ENCODE data around the gene SIX2.

- TF ChIP-seq CTCF (IDR thresholded peaks at IDR 0.05) (no peak), REST (IDR thresholded peaks at IDR 0.05; ENCODE audit: insufficient read depth in 1 of 2, low read depth in 2 of 2, low read length in 1 of 2) (no peak), POLR2AphosphoS5 (IDR thresholded peaks at IDR 0.05; ENCODE audit: low read depth, low read length) (no peak), SIN3A (IDR thresholded peaks at IDR 0.05; ENCODE audit: borderline replicate concordance, insufficient read depth, low read depth, low read length) (no peak), TCF7L2 (IDR thresholded peaks at IDR 0.05; ENCODE audit: low read depth, low read length) (no peak)
These were observed 36.5 kb upstream of the SIX2 start for GRCh38 chr2:45045706-45046105.
